IMR-90 (cell line): Measurements from ENCODE around the gene KIRREL1. TPM values are rescaled to one million over a fixed set of nuclear protein-coding genes. Genes with fewer than 3 reads are reported as not detected.

Experiments
- ATAC-seq: fragments of 200-7000 bp; cut with Tn5 transposase; 2 replicates; pipeline ENCODE4 v1.9.1; 2020; ENCODE audit warnings: low read depth, mild to moderate bottlenecking, moderate library complexity
- BruUV-seq: library from RNA; stranded (reverse); fragments of 400-500 nt; replicated peaks from 2 replicates; lab custom pipeline; 2021; lab: Mats Ljungman, UMichigan
- CTCF ChIA-PET: fragments of 300-600 bp; formaldehyde crosslinking; extraction: SDS; loops from one replicate; lab custom pipeline; 2021; ENCODE audit warnings: antibody characterized with exemption; lab: Yijun Ruan, JAX
- POLR2A ChIA-PET: fragments of 300-600 bp; sonication (Branson Sonifier 250); formaldehyde crosslinking; loops from one replicate; lab custom pipeline; 2022; ENCODE audit warnings: antibody characterized with exemption; ENCODE audit not compliant: unreplicated experiment; lab: Charles Lee
- DNase-seq: peaks from one replicate; pipeline ENCODE4 v3.0.0; 2013
- H2AFZ ChIP-seq: replicated peaks from 2 replicates; pipeline ENCODE3; 2013; ENCODE audit warnings: low read length, mild to moderate bottlenecking; ENCODE audit not compliant: poor library complexity
- H2AK5ac ChIP-seq: 2 replicates; pipeline ENCODE4 v1.6.1; 2013; ENCODE audit warnings: low read depth, low read length, inconsistent platforms
- H2AK9ac ChIP-seq: replicated peaks from 2 replicates; pipeline ENCODE3; 2013; ENCODE audit warnings: mild to moderate bottlenecking, low read depth, low read length, moderate library complexity; ENCODE audit not compliant: poor library complexity
- H2BK120ac ChIP-seq: 2 replicates; pipeline ENCODE4 v1.6.1; 2013; ENCODE audit warnings: low read depth, low read length, inconsistent platforms
- H2BK15ac ChIP-seq: 3 replicates; pipeline ENCODE4 v1.6.1; 2013; ENCODE audit warnings: low read depth, low read length, inconsistent platforms
- H2BK20ac ChIP-seq: 2 replicates; pipeline ENCODE4 v1.6.1; 2013; ENCODE audit warnings: low read depth, mild to moderate bottlenecking, inconsistent platforms, low read length, moderate library complexity
- H2BK5ac ChIP-seq: 2 replicates; pipeline ENCODE4 v1.6.1; 2013; ENCODE audit warnings: mild to moderate bottlenecking, low read depth, low read length, inconsistent platforms; ENCODE audit not compliant: poor library complexity, severe bottlenecking
- H3K14ac ChIP-seq: replicated peaks from 2 replicates; pipeline ENCODE4 v1.6.1; 2013; ENCODE audit warnings: low read depth, low read length, inconsistent platforms
- H3K18ac ChIP-seq: 2 replicates; pipeline ENCODE4 v1.6.1; 2013; ENCODE audit warnings: low read depth, low read length, control low read depth
- H3K23ac ChIP-seq: 2 replicates; pipeline ENCODE4 v1.6.1; 2013; ENCODE audit warnings: low read depth, low read length, inconsistent platforms
- H3K27ac ChIP-seq: 2 replicates; pipeline ENCODE4 v1.5.1; 2013; ENCODE audit warnings: mild to moderate bottlenecking, control low read depth, low read length; ENCODE audit not compliant: insufficient read depth
- H3K27me3 ChIP-seq: 2 replicates; pipeline ENCODE4 v1.6.1; 2013; ENCODE audit warnings: low read length; ENCODE audit not compliant: control insufficient read depth, insufficient read depth
- H3K36me3 ChIP-seq: 2 replicates; pipeline ENCODE4 v1.6.1; 2013; ENCODE audit warnings: low read length, mixed read lengths; ENCODE audit not compliant: control insufficient read depth, insufficient read depth
- H3K4ac ChIP-seq: 2 replicates; pipeline ENCODE4 v1.6.1; 2013; ENCODE audit warnings: low read depth, low read length, inconsistent platforms
- H3K4me1 ChIP-seq: 2 replicates; pipeline ENCODE4 v1.6.1; 2013; ENCODE audit warnings: low read length, mixed read lengths; ENCODE audit not compliant: control insufficient read depth, insufficient read depth
- H3K4me2 ChIP-seq: 2 replicates; pipeline ENCODE4 v1.6.1; 2013; ENCODE audit warnings: low read depth, mild to moderate bottlenecking, control low read depth, low read length, moderate library complexity
- H3K4me3 ChIP-seq: 2 replicates; pipeline ENCODE4 v1.5.1; 2013; ENCODE audit warnings: low read depth, mild to moderate bottlenecking, control low read depth, low read length, moderate library complexity; ENCODE audit not compliant: insufficient read depth
- H3K56ac ChIP-seq: 2 replicates; pipeline ENCODE4 v1.6.1; 2013; ENCODE audit warnings: low read length, inconsistent platforms; ENCODE audit not compliant: insufficient read depth; ENCODE audit errors: extremely low read depth
- H3K79me1 ChIP-seq, 2 experiments: 2 replicates each; pipeline ENCODE4 v1.6.1; 2013; ENCODE audit warnings: low read length in 2 of 2, inconsistent platforms in 1 of 2, low read depth in 1 of 2
- H3K9ac ChIP-seq: 2 replicates; pipeline ENCODE4 v1.6.1; 2013; ENCODE audit warnings: low read depth, low read length, control low read depth
- H3K9me1 ChIP-seq: 2 replicates; pipeline ENCODE4 v1.6.1; 2013; ENCODE audit warnings: low read length, inconsistent platforms; ENCODE audit not compliant: insufficient read depth
- H3K9me3 ChIP-seq: 2 replicates; pipeline ENCODE4 v1.6.1; 2013; ENCODE audit warnings: low read length; ENCODE audit not compliant: control insufficient read depth, insufficient read depth
- H4K20me1 ChIP-seq: 2 replicates; pipeline ENCODE4 v1.6.1; 2013; ENCODE audit warnings: low read length, inconsistent platforms; ENCODE audit not compliant: insufficient read depth
- H4K5ac ChIP-seq: 2 replicates; pipeline ENCODE4 v1.6.1; 2013; ENCODE audit warnings: mild to moderate bottlenecking, low read depth, low read length, control low read depth
- H4K8ac ChIP-seq, 2 experiments: 2 replicates each; pipeline ENCODE4 v1.6.1; 2013; ENCODE audit warnings: low read depth in 2 of 2, low read length in 2 of 2, control low read depth in 1 of 2, inconsistent platforms in 1 of 2
- H4K91ac ChIP-seq: 2 replicates; pipeline ENCODE4 v1.6.1; 2013; ENCODE audit warnings: low read depth, low read length, inconsistent platforms; ENCODE audit not compliant: insufficient read depth
- BHLHE40 ChIP-seq: fragments of 150-350 bp; IDR thresholded peaks from 2 replicates; pipeline ENCODE4 v1.6.1; 2016; ENCODE audit warnings: mild to moderate bottlenecking, low read depth, low read length
- CEBPB ChIP-seq: IDR thresholded peaks from 2 replicates; pipeline ENCODE4 v1.6.1; 2012; ENCODE audit warnings: low read depth, low read length, improper control_type of control experiment
- CHD1 ChIP-seq: IDR thresholded peaks from 2 replicates; pipeline ENCODE4 v1.6.1; 2012; ENCODE audit warnings: low read depth, low read length, improper control_type of control experiment
- FOS ChIP-seq: fragments of 150-350 bp; IDR thresholded peaks from 2 replicates; pipeline ENCODE4 v1.6.1; 2016; ENCODE audit warnings: low read depth, low read length
- MAFK ChIP-seq: IDR thresholded peaks from 2 replicates; pipeline ENCODE4 v1.6.1; 2012; ENCODE audit warnings: low read depth, low read length, improper control_type of control experiment
- MAZ ChIP-seq: IDR thresholded peaks from 2 replicates; pipeline ENCODE4 v1.6.1; 2012; ENCODE audit warnings: low read depth, mild to moderate bottlenecking, low read length, improper control_type of control experiment, moderate library complexity, borderline replicate concordance
- MXI1 ChIP-seq: IDR thresholded peaks from 2 replicates; pipeline ENCODE4 v1.6.1; 2012; ENCODE audit warnings: low read depth, mild to moderate bottlenecking, low read length, moderate library complexity, borderline replicate concordance
- NFE2L2 ChIP-seq: fragments of 150-350 bp; IDR thresholded peaks from 2 replicates; pipeline ENCODE4 v1.6.1; 2016; ENCODE audit warnings: low read depth, mild to moderate bottlenecking, low read length
- POLR2A ChIP-seq: IDR thresholded peaks from 2 replicates; pipeline ENCODE4 v1.6.1; 2012; ENCODE audit warnings: mild to moderate bottlenecking, low read depth, low read length
- RAD21 ChIP-seq: IDR thresholded peaks from 2 replicates; pipeline ENCODE4 v1.6.1; 2012; ENCODE audit warnings: low read length, improper control_type of control experiment
- RCOR1 ChIP-seq: IDR thresholded peaks from 2 replicates; pipeline ENCODE4 v1.6.1; 2012; ENCODE audit warnings: mild to moderate bottlenecking, low read length, improper control_type of control experiment; ENCODE audit not compliant: insufficient replicate concordance
- RFX5 ChIP-seq: IDR thresholded peaks from 2 replicates; pipeline ENCODE4 v1.8.0; 2012; ENCODE audit warnings: low read depth, mild to moderate bottlenecking, low read length, moderate library complexity
- SMC3 ChIP-seq: fragments of 150-350 bp; IDR thresholded peaks from 2 replicates; pipeline ENCODE4 v1.6.1; 2016; ENCODE audit warnings: low read depth, mild to moderate bottlenecking, antibody characterized with exemption, low read length, moderate library complexity
- WGBS, 2 experiments: methylation state at CpG; one replicate each; pipeline versions ENCODE4 v1.1.5 to v1.1.7; 2013; ENCODE audit warnings: missing lambda C conversion rate in 2 of 2; ENCODE audit not compliant: insufficient read length in 1 of 2; ENCODE audit errors: extremely low coverage in 2 of 2; 5-methylcytosine and 5-hydroxymethylcytosine counted together
- dilution Hi-C: fragments of 300-500 bp; cut with HindIII; formaldehyde crosslinking; loops from one replicate; pipeline ENCODE4 v1.14.3; 2018; ENCODE audit warnings: low sequenced_read_pairs; ENCODE audit not compliant: unreplicated experiment
- in situ Hi-C: fragments of 300-500 bp; cut with MboI; formaldehyde crosslinking; loops from 3 replicates; pipeline ENCODE4 v1.14.3; 2019; ENCODE audit warnings: low sequenced_read_pairs, inconsistent platforms, mixed read lengths
- intact Hi-C: fragments of 100-400 bp; cut with micrococcal nuclease; formaldehyde crosslinking; loops from 2 replicates; pipeline ENCODE4 v1.10.0; 2022
- polyA plus RNA-seq, 3 experiments: library from polyadenylated mRNA; depleted of rRNA; stranded (reverse); fragments of >200 nt; gene quantifications; 2 replicates each; pipeline ENCODE4 v1.2.3, GENCODE V29; 2012; ENCODE audit warnings: low replicate concordance in 1 of 3
- total RNA-seq: library from RNA; depleted of rRNA; stranded (reverse); fragments of >200 nt; gene quantifications from 2 replicates; pipeline ENCODE4 v1.2.3, GENCODE V29; 2012
- TF ChIP-seq, protein P1 (sequence below): fragments of 150-350 bp; IDR thresholded peaks from 2 replicates; pipeline ENCODE4 v1.6.1; 2016; ENCODE audit warnings: low read depth, mild to moderate bottlenecking, low read length, moderate library complexity, borderline replicate concordance
- TF ChIP-seq, protein P2 (sequence below): fragments of 150-350 bp; IDR thresholded peaks from 2 replicates; pipeline ENCODE4 v1.6.1; 2017; ENCODE audit warnings: mild to moderate bottlenecking, antibody characterized with exemption, low read length, low read depth
- TF ChIP-seq, protein P3 (sequence below): conservative IDR thresholded peaks from 2 replicates; pipeline ENCODE4 v1.5.1; 2012; ENCODE audit warnings: mild to moderate bottlenecking, low read depth, low read length, improper control_type of control experiment

Gene KIRREL1
- total and polyA plus RNA-seq, 2 of the 4 experiments (the other 2 are of a cell fraction), result 58.1 to 64.7 TPM

DNA sequence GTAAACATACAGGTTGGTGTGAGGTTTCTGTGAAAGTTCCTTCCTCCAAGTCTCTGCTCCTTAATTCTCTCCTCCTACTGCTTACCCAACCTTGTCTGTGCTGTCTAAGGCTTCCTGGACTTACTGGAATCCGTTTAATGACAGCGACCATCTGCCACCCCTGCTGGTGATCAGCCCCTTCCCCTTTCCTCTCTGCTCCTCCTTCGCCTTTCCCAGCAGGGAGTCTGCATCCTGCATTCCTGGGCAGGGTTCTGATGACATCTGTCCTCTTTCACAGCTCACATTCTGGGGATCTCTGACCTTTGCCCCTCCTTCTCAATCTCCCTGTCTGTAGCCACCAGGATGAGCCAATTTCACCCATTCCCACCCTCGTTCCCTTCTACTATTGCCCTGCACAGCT lies 66.5 kb downstream of the KIRREL1 start:
- no peak overlapping the region for H3K27ac ChIP-seq
- no peak for TF ChIP-seq SMC3
- no peak for TF ChIP-seq RCOR1
- TF ChIP-seq MXI1, result no peak
- TF ChIP-seq BHLHE40, result no peak
- TF ChIP-seq, protein P1, sequence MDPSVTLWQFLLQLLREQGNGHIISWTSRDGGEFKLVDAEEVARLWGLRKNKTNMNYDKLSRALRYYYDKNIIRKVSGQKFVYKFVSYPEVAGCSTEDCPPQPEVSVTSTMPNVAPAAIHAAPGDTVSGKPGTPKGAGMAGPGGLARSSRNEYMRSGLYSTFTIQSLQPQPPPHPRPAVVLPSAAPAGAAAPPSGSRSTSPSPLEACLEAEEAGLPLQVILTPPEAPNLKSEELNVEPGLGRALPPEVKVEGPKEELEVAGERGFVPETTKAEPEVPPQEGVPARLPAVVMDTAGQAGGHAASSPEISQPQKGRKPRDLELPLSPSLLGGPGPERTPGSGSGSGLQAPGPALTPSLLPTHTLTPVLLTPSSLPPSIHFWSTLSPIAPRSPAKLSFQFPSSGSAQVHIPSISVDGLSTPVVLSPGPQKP, result no peak
- TF ChIP-seq, protein P2, sequence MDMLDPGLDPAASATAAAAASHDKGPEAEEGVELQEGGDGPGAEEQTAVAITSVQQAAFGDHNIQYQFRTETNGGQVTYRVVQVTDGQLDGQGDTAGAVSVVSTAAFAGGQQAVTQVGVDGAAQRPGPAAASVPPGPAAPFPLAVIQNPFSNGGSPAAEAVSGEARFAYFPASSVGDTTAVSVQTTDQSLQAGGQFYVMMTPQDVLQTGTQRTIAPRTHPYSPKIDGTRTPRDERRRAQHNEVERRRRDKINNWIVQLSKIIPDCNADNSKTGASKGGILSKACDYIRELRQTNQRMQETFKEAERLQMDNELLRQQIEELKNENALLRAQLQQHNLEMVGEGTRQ, result no peak
- TF ChIP-seq RFX5, result no peak
- TF ChIP-seq CEBPB, result no peak
- TF ChIP-seq FOS, result no peak
- TF ChIP-seq MAZ, result no peak
- no peak for TF ChIP-seq NFE2L2
- TF ChIP-seq CHD1, result no peak
- TF ChIP-seq POLR2A, result no peak
- TF ChIP-seq, protein P3, sequence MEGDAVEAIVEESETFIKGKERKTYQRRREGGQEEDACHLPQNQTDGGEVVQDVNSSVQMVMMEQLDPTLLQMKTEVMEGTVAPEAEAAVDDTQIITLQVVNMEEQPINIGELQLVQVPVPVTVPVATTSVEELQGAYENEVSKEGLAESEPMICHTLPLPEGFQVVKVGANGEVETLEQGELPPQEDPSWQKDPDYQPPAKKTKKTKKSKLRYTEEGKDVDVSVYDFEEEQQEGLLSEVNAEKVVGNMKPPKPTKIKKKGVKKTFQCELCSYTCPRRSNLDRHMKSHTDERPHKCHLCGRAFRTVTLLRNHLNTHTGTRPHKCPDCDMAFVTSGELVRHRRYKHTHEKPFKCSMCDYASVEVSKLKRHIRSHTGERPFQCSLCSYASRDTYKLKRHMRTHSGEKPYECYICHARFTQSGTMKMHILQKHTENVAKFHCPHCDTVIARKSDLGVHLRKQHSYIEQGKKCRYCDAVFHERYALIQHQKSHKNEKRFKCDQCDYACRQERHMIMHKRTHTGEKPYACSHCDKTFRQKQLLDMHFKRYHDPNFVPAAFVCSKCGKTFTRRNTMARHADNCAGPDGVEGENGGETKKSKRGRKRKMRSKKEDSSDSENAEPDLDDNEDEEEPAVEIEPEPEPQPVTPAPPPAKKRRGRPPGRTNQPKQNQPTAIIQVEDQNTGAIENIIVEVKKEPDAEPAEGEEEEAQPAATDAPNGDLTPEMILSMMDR, result no peak
- TF ChIP-seq RAD21, result no peak
- TF ChIP-seq MAFK, result no peak
- peaks cover 53% of the 10 kb centered on the region for H3K9me1 ChIP-seq
- no peak overlapping the region for H2BK120ac ChIP-seq
- no peak overlapping the region for H3K14ac ChIP-seq
- H3K27me3 ChIP-seq, result no peaks in the 10 kb centered on the region
- H3K9ac ChIP-seq, result no peak overlapping the region
- no peak overlapping the region for H3K56ac ChIP-seq
- peak overlapping the region; percentile 44; the same call in 1 of the 2 replicates for H2AK5ac ChIP-seq
- no peak for DNase-seq
- H3K18ac ChIP-seq, result no peak overlapping the region
- H2BK15ac ChIP-seq, result no peak overlapping the region
- H2BK20ac ChIP-seq, result no peak overlapping the region
- ChIA-PET CTCF (interaction anchor here (0.6 kb wide), 1 partner anchor 36 kb away, joined by 3 read pairs; no protein-coding TSS in a partner anchor), POLR2A (no interaction called here)
- no peak overlapping the region for H4K91ac ChIP-seq
- H4K8ac ChIP-seq, result no peak overlapping the region
- H3K79me1 ChIP-seq, result peaks cover 55 to 100% of the 10 kb centered on the region in 2 experiments; a peak in 3 of 4 replicates
- no peak overlapping the region for H3K4ac ChIP-seq
- ATAC-seq, result peak; percentile 8; the same call in 1 of the 2 replicates
- H4K20me1 ChIP-seq, result peaks cover 99% of the 10 kb centered on the region
- H2BK5ac ChIP-seq, result no peak overlapping the region
- peaks cover 18% of the 10 kb centered on the region for H3K4me1 ChIP-seq
- in situ Hi-C loops (no loop called here), intact Hi-C loops (no loop called here), dilution Hi-C loops (no loop called here)
- no TSS peak for BruUV-seq
- no peak overlapping the region for H3K23ac ChIP-seq
- no peaks in the 10 kb centered on the region for H3K9me3 ChIP-seq
- H2AK9ac ChIP-seq, result peak overlapping the region; percentile 12
- H3K36me3 ChIP-seq, result peaks cover 29% of the 10 kb centered on the region
- H3K4me3 ChIP-seq, result no peak overlapping the region
- no peak overlapping the region for H3K4me2 ChIP-seq
- H4K5ac ChIP-seq, result no peak overlapping the region
- H2AFZ ChIP-seq, result no peak overlapping the region
- WGBS, 2 experiments, result 43% methylated on average over 4 of the region's 4 CpGs; no CpG with 5 or more reads in 1 of the 2 experiments
